HCT116 (cell line): ENCODE data around the gene NF1. TPM values are rescaled to one million over a fixed set of nuclear protein-coding genes. Genes with fewer than 3 reads are reported as not detected.
"Not testable (repeated sequence)": the region's sequence is repeated elsewhere in the genome, so short reads cannot be mapped to it uniquely, and the experiment has no call there.

ENCODE experiments used
- ATAC-seq: fragments of 200-7000 bp; cut with Tn5 transposase; 2 replicates; pipeline ENCODE4 v1.9.1; 2020; ENCODE audit warnings: mild to moderate bottlenecking, moderate library complexity
- BruUV-seq: library from RNA; stranded (reverse); fragments of 400-500 nt; replicated peaks from 2 replicates; lab custom pipeline; 2021; lab: Mats Ljungman, UMichigan
- CTCF ChIA-PET: fragments of 300-600 bp; sonication (Branson Sonifier 250); formaldehyde crosslinking; loops from one replicate; lab custom pipeline; 2021; ENCODE audit warnings: antibody characterized with exemption; lab: Charles Lee
- POLR2A ChIA-PET: fragments of 300-600, 350-600 bp; sonication (Branson Sonifier 250); formaldehyde crosslinking; loops from one replicate; lab custom pipeline; 2021; ENCODE audit warnings: antibody characterized with exemption; lab: Charles Lee
- RAD21 ChIA-PET, 2 experiments: fragments of 300-600 bp; sonication (Branson Sonifier 250); formaldehyde crosslinking; loops; one replicate each; lab custom pipeline; 2023; ENCODE audit warnings: low total read pairs in 2 of 2; ENCODE audit not compliant: uncharacterized antibody in 2 of 2, unreplicated experiment in 2 of 2, low non-redundant PET in 1 of 2; lab: Charles Lee
- DNase-seq: peaks from one replicate; pipeline ENCODE4 v3.0.0-alpha.2; 2010; ENCODE audit warnings: low read depth, low spot score
- H2AFZ ChIP-seq: fragments of 200-600 bp; shearing (Covaris generic), sonication (generic); 2 replicates; pipeline ENCODE4 v1.6.1; 2017; ENCODE audit warnings: low read depth, mixed run types, mixed read lengths, antibody characterized with exemption, low read length; ENCODE audit not compliant: poor library complexity, severe bottlenecking
- H3K27ac ChIP-seq: 2 replicates; pipeline ENCODE4 v1.5.1; 2012; ENCODE audit warnings: low read depth, low read length
- H3K27me3 ChIP-seq: fragments of 200-600 bp; sonication (generic); 2 replicates; pipeline ENCODE4 v1.6.1; 2016; ENCODE audit warnings: mixed run types, low read length, mixed read lengths; ENCODE audit not compliant: insufficient read depth
- H3K36me3 ChIP-seq, 2 experiments: fragments of 200-500 bp in 1 of 2; fragments of 200-600 bp in 1 of 2; sonication (Bioruptor generic) in 1 of 2; sonication (generic) in 1 of 2; 2 replicates each; pipeline versions ENCODE4 v1.5.1 to v1.6.1; 2014 to 2016; ENCODE audit warnings: low read length in 2 of 2, inconsistent platforms in 1 of 2, mixed read lengths in 1 of 2, mixed run types in 1 of 2; ENCODE audit not compliant: insufficient read depth in 2 of 2, control insufficient read depth in 1 of 2
- H3K4me1 ChIP-seq, 2 experiments: fragments of 200-600 bp in 1 of 2; sonication (generic) in 1 of 2; 2 replicates each; pipeline versions ENCODE4 v1.5.1 to v1.6.1; 2012 to 2017; ENCODE audit warnings: low read length in 2 of 2, inconsistent platforms in 1 of 2, mild to moderate bottlenecking in 1 of 2, mixed read lengths in 1 of 2, mixed run types in 1 of 2, moderate library complexity in 1 of 2; ENCODE audit not compliant: insufficient read depth in 2 of 2, control insufficient read depth in 1 of 2
- H3K4me2 ChIP-seq: fragments of 200-600 bp; sonication (generic); 2 replicates; pipeline ENCODE4 v1.6.1; 2017; ENCODE audit warnings: mixed run types, low read length, mixed read lengths
- H3K4me3 ChIP-seq, 2 experiments: fragments of 200-600 bp in 1 of 2; sonication (generic) in 1 of 2; replicated peaks in 1 of 2; 2 replicates each; pipeline ENCODE4 v1.5.1; 2011 to 2016; ENCODE audit warnings: low read length in 2 of 2, control low read depth in 1 of 2, low read depth in 1 of 2, mild to moderate bottlenecking in 1 of 2, mixed read lengths in 1 of 2, mixed run types in 1 of 2
- H3K79me2 ChIP-seq: fragments of 200-600 bp; sonication (generic); 2 replicates; pipeline ENCODE4 v1.6.1; 2017; ENCODE audit warnings: mild to moderate bottlenecking, mixed run types, low read length, moderate library complexity, mixed read lengths; ENCODE audit not compliant: insufficient read depth
- H3K9ac ChIP-seq: fragments of 200-600 bp; sonication (generic); 2 replicates; pipeline ENCODE4 v1.6.1; 2016; ENCODE audit warnings: low read length, mixed read lengths
- H3K9me2 ChIP-seq: fragments of 200-600 bp; sonication (generic), shearing (Covaris generic); 2 replicates; pipeline ENCODE4 v1.6.1; 2017; ENCODE audit warnings: mixed run types, mild to moderate bottlenecking, moderate library complexity; ENCODE audit not compliant: insufficient read depth
- H3K9me3 ChIP-seq, 2 experiments: fragments of 200-500 bp in 1 of 2; fragments of 200-600 bp in 1 of 2; sonication (Bioruptor generic) in 1 of 2; sonication (generic) in 1 of 2; 2 replicates each; pipeline ENCODE4 v1.6.1; 2014 to 2017; ENCODE audit warnings: low read length in 2 of 2, mixed read lengths in 2 of 2, inconsistent platforms in 1 of 2, low read depth in 1 of 2, mild to moderate bottlenecking in 1 of 2, mixed run types in 1 of 2, moderate library complexity in 1 of 2; ENCODE audit not compliant: control insufficient read depth in 1 of 2, insufficient read depth in 1 of 2
- H4K20me1 ChIP-seq: fragments of 200-600 bp; sonication (generic), shearing (Covaris generic); 2 replicates; pipeline ENCODE4 v1.6.1; 2017; ENCODE audit warnings: mixed run types, mild to moderate bottlenecking, moderate library complexity; ENCODE audit not compliant: insufficient read depth
- CBX3 ChIP-seq: IDR thresholded peaks from 2 replicates; pipeline ENCODE4 v1.6.1; 2012; ENCODE audit warnings: low read depth
- ELF1 ChIP-seq: IDR thresholded peaks from 2 replicates; pipeline ENCODE4 v1.6.1; 2012; ENCODE audit warnings: low read depth, borderline replicate concordance
- JUND ChIP-seq: IDR thresholded peaks from 2 replicates; pipeline ENCODE4 v1.6.1; 2012
- RAD21 ChIP-seq: IDR thresholded peaks from 2 replicates; pipeline ENCODE4 v1.6.1; 2012; ENCODE audit warnings: low read depth, mild to moderate bottlenecking
- TCF7L2 ChIP-seq: IDR thresholded peaks from 2 replicates; pipeline ENCODE4 v1.7.0; 2011; ENCODE audit warnings: borderline replicate concordance, inconsistent platforms; ENCODE audit not compliant: insufficient read depth, insufficient read length; ENCODE audit errors: extremely low read depth
- YY1 ChIP-seq: IDR thresholded peaks from 2 replicates; pipeline ENCODE4 v1.6.1; 2011; ENCODE audit warnings: low read length, low read depth, moderate library complexity, mild to moderate bottlenecking; ENCODE audit not compliant: insufficient replicate concordance; ENCODE audit errors: extremely low read depth
- ZFX ChIP-seq: fragments of 450-650 bp; IDR thresholded peaks from 2 replicates; pipeline ENCODE4 v1.6.1; 2017
- ZNF274 ChIP-seq: fragments of 200-500 bp; sonication (Bioruptor generic); IDR thresholded peaks from 2 replicates; pipeline ENCODE4 v1.6.1; 2014; ENCODE audit warnings: mild to moderate bottlenecking, low read depth, low read length, inconsistent platforms
- intact Hi-C: fragments of 100-400 bp; cut with micrococcal nuclease; formaldehyde crosslinking; loops from 2 replicates; pipeline ENCODE4 v1.10.0; 2022
- total RNA-seq: library from RNA; stranded (reverse); gene quantifications from one replicate; pipeline ENCODE4 v1.2.1, GENCODE V29; 2021; ENCODE audit not compliant: unreplicated experiment
- TF ChIP-seq, protein P1 (sequence below): IDR thresholded peaks from 2 replicates; pipeline ENCODE4 v1.6.1; 2011; ENCODE audit warnings: mild to moderate bottlenecking, low read length, moderate library complexity; ENCODE audit not compliant: insufficient replicate concordance; ENCODE audit errors: extremely low read depth
- TF ChIP-seq, protein P2 (sequence below): IDR thresholded peaks from 2 replicates; pipeline ENCODE4 v1.6.1; 2012
- TF ChIP-seq, protein P3 (sequence below): IDR thresholded peaks from 2 replicates; pipeline ENCODE4 v1.6.1; 2012; ENCODE audit warnings: low read depth

NF1 gene
- total RNA-seq, 1 experiment from 2014 or later, result 20.8 TPM

DNA sequence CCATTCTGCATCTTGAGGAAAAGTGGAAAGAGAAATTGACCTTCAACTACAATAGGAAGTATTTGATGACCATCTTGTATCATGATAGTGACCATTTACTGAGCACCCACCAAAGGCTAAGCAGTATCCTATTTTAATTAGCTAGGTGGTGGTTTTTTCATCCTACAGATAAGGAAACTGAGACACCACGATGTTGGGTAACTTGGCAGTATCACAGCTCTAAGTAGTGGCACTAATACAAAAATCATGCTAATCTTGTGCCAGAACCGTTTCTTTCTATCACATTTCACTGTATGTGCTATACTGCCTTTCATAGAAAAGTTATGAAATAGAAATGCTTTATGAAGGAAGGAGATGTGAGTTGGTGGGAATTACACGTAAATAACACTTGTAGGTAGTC lies 216.7 kb downstream of the NF1 start:
- no peak for TF ChIP-seq RAD21
- no peak for TF ChIP-seq CBX3
- no peak for TF ChIP-seq YY1
- TF ChIP-seq, protein P1, sequence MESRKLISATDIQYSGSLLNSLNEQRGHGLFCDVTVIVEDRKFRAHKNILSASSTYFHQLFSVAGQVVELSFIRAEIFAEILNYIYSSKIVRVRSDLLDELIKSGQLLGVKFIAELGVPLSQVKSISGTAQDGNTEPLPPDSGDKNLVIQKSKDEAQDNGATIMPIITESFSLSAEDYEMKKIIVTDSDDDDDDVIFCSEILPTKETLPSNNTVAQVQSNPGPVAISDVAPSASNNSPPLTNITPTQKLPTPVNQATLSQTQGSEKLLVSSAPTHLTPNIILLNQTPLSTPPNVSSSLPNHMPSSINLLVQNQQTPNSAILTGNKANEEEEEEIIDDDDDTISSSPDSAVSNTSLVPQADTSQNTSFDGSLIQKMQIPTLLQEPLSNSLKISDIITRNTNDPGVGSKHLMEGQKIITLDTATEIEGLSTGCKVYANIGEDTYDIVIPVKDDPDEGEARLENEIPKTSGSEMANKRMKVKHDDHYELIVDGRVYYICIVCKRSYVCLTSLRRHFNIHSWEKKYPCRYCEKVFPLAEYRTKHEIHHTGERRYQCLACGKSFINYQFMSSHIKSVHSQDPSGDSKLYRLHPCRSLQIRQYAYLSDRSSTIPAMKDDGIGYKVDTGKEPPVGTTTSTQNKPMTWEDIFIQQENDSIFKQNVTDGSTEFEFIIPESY, result no peak
- TF ChIP-seq ZFX, result no peak
- TF ChIP-seq, protein P2, sequence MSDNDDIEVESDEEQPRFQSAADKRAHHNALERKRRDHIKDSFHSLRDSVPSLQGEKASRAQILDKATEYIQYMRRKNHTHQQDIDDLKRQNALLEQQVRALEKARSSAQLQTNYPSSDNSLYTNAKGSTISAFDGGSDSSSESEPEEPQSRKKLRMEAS, result no peak
- no peak for TF ChIP-seq JUND
- TF ChIP-seq TCF7L2, result no peak
- TF ChIP-seq ELF1, result no peak
- TF ChIP-seq ZNF274, result no peak
- TF ChIP-seq, protein P3, sequence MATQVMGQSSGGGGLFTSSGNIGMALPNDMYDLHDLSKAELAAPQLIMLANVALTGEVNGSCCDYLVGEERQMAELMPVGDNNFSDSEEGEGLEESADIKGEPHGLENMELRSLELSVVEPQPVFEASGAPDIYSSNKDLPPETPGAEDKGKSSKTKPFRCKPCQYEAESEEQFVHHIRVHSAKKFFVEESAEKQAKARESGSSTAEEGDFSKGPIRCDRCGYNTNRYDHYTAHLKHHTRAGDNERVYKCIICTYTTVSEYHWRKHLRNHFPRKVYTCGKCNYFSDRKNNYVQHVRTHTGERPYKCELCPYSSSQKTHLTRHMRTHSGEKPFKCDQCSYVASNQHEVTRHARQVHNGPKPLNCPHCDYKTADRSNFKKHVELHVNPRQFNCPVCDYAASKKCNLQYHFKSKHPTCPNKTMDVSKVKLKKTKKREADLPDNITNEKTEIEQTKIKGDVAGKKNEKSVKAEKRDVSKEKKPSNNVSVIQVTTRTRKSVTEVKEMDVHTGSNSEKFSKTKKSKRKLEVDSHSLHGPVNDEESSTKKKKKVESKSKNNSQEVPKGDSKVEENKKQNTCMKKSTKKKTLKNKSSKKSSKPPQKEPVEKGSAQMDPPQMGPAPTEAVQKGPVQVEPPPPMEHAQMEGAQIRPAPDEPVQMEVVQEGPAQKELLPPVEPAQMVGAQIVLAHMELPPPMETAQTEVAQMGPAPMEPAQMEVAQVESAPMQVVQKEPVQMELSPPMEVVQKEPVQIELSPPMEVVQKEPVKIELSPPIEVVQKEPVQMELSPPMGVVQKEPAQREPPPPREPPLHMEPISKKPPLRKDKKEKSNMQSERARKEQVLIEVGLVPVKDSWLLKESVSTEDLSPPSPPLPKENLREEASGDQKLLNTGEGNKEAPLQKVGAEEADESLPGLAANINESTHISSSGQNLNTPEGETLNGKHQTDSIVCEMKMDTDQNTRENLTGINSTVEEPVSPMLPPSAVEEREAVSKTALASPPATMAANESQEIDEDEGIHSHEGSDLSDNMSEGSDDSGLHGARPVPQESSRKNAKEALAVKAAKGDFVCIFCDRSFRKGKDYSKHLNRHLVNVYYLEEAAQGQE, result no peak
- no TSS peak for BruUV-seq
- no peaks in the 10 kb centered on the region for H3K9me3 ChIP-seq
- H3K9ac ChIP-seq, result no peak overlapping the region
- DNase-seq (no peak), ATAC-seq (no peak)
- H3K36me3 ChIP-seq, result no peaks in the 10 kb centered on the region; a peak in 1 of 4 replicates
- no peaks in the 10 kb centered on the region for H3K27me3 ChIP-seq
- no peak overlapping the region for H2AFZ ChIP-seq
- no peaks in the 10 kb centered on the region for H3K9me2 ChIP-seq
- ChIA-PET RAD21 (no interaction called here), POLR2A (no interaction called here), CTCF (interaction anchor here (0.5 kb wide), 1 partner anchor 94 kb away, joined by 3 read pairs; no protein-coding TSS in a partner anchor)
- no peak overlapping the region for H3K4me2 ChIP-seq
- H3K27ac ChIP-seq, result no peak overlapping the region
- H3K4me3 ChIP-seq, result no peak overlapping the region
- intact Hi-C loops, result no loop called here
- no peaks in the 10 kb centered on the region for H4K20me1 ChIP-seq
- no peaks in the 10 kb centered on the region for H3K4me1 ChIP-seq
- no peaks in the 10 kb centered on the region for H3K79me2 ChIP-seq

GRCh38 chr17:31312223-31312622 lies 217.4 kb downstream of the NF1 start:
- H3K4me1 ChIP-seq, H3K36me3 ChIP-seq, ATAC-seq, H4K20me1 ChIP-seq, CTCF ChIA-PET, H3K4me2 ChIP-seq, H3K27ac ChIP-seq, BruUV-seq, H3K9me2 ChIP-seq, POLR2A ChIA-PET, H2AFZ ChIP-seq, intact Hi-C loops, RAD21 ChIA-PET, H3K4me3 ChIP-seq, H3K79me2 ChIP-seq, DNase-seq, H3K9me3 ChIP-seq, H3K27me3 ChIP-seq, H3K9ac ChIP-seq: not testable (repeated sequence)
